ENCODE data around the gene SLC25A11.

The SLC25A11 gene, protein sequence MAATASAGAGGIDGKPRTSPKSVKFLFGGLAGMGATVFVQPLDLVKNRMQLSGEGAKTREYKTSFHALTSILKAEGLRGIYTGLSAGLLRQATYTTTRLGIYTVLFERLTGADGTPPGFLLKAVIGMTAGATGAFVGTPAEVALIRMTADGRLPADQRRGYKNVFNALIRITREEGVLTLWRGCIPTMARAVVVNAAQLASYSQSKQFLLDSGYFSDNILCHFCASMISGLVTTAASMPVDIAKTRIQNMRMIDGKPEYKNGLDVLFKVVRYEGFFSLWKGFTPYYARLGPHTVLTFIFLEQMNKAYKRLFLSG

GRCh38 chr17:4939796-4940554 lies at the start of gene SLC25A11, which contains the start of gene RNF167:
SLC25A11 (minus strand) TSS chr17:4940046; CDS start chr17:4939910, 136 bp downstream.
RNF167 (plus strand) TSS chr17:4940268; CDS start chr17:4940910, 642 bp downstream.
- H3K4me3 Mint-ChIP-seq, result peak within 1 kb of the TSS; percentile 93
- DNase-seq (ENCODE audit: low spot score in 2 of 2) (peak; percentile 85 to 97), ATAC-seq (peak; percentile 88)
- H3K9me3 Mint-ChIP-seq, result no peaks in the 10 kb centered on the region
- H3K36me3 Mint-ChIP-seq, result peaks cover 75% of the 10 kb centered on the region
- H3K4me1 Mint-ChIP-seq, result peaks cover 70% of the 10 kb centered on the region
- H3K27ac Mint-ChIP-seq, result peak within 1 kb of the TSS; percentile 99

GRCh38 chr17:4987767-4988567 lies 48.1 kb upstream of the SLC25A11 start:
- peaks cover 49% of the 10 kb centered on the region for H3K4me1 Mint-ChIP-seq
- peak overlapping the region; percentile 96 for H3K4me3 Mint-ChIP-seq
- H3K27ac Mint-ChIP-seq, result peak overlapping the region; percentile 96
- peak; percentile 3 for ATAC-seq
- peaks cover 35% of the 10 kb centered on the region for H3K36me3 Mint-ChIP-seq
- no peaks in the 10 kb centered on the region for H3K9me3 Mint-ChIP-seq
- DNase-seq (ENCODE audit: low spot score in 2 of 2), result no peak

- peaks cover 43% of the 10 kb centered on the region for H3K36me3 Mint-ChIP-seq
Measured at GRCh38 chr17:4986951-4987766, 47.3 kb upstream of the SLC25A11 start, which contains the start of gene CAMTA2. CAMTA2 (minus strand) TSS chr17:4987675; CDS start chr17:4986222, 1,453 bp downstream.

GRCh38 chr17:4986403-4986802 lies 46.6 kb upstream of the SLC25A11 start:
- no peak for DNase-seq (ENCODE audit: low spot score in 2 of 2)
- Mint-ChIP-seq H3K4me3 (peak overlapping the region; percentile 96), H3K9me3 (no peaks in the 10 kb centered on the region), H3K4me1 (peaks cover 59% of the 10 kb centered on the region), H3K27ac (peak overlapping the region; percentile 96), H3K36me3 (peaks cover 50% of the 10 kb centered on the region)
- ATAC-seq, result no peak

More at GRCh38 chr17:4986951-4987766, 47.3 kb upstream of the SLC25A11 start, which contains the start of gene CAMTA2:
- peak within 1 kb of the TSS; percentile 96 for H3K27ac Mint-ChIP-seq
- H3K9me3 Mint-ChIP-seq, result no peaks in the 10 kb centered on the region
- peaks cover 57% of the 10 kb centered on the region for H3K4me1 Mint-ChIP-seq
- DNase-seq (ENCODE audit: low spot score in 2 of 2) (peak; percentile 75 to 94), ATAC-seq (peak; percentile 91)
- peak within 1 kb of the TSS; percentile 96 for H3K4me3 Mint-ChIP-seq

- Mint-ChIP-seq H3K27ac (peak overlapping the region; percentile 74), H3K36me3 (peaks cover 55% of the 10 kb centered on the region), H3K4me3 (no peak overlapping the region), H3K4me1 (peaks cover 53% of the 10 kb centered on the region), H3K9me3 (no peaks in the 10 kb centered on the region)
- no peak for DNase-seq (ENCODE audit: low spot score in 2 of 2)
- ATAC-seq, result no peak
Measured at GRCh38 chr17:4982305-4982704, 42.5 kb upstream of the SLC25A11 start.

DNA sequence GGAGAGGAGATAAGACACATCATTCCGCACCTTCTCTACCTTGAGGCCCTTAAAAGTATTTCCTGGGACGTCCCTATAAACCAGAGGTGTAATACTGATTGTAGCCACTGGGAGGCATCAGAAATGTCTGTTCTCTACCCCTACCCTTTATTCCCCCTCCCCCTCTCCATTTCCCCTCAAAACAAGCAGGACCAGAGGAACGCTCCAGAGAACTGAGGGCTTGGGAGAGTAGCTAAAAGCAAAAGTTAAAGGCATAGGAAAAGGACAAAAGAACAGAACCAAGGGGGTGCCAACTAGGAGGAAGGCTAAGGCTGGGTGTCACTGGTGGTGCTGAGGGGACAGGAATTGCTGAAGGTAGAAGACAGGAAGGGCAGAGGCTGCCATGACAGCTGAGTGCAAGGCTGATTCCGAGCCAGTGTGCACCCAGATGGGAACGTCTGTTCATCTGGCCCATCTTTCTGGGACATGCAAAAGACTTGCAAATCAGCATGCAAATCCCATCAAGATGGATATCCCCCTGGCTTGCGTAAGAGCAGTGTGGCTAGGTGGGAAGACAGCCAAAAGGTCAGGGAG lies 40.9 kb upstream of the SLC25A11 start:
- Mint-ChIP-seq H3K36me3 (peaks cover 49% of the 10 kb centered on the region), H3K4me1 (peaks cover 40% of the 10 kb centered on the region), H3K9me3 (no peaks in the 10 kb centered on the region), H3K27ac (peak overlapping the region; percentile 48), H3K4me3 (no peak overlapping the region)
- DNase-seq (ENCODE audit: low spot score in 2 of 2), result peak; percentile 38 to 76
- ATAC-seq, result peak; percentile 76

DNA sequence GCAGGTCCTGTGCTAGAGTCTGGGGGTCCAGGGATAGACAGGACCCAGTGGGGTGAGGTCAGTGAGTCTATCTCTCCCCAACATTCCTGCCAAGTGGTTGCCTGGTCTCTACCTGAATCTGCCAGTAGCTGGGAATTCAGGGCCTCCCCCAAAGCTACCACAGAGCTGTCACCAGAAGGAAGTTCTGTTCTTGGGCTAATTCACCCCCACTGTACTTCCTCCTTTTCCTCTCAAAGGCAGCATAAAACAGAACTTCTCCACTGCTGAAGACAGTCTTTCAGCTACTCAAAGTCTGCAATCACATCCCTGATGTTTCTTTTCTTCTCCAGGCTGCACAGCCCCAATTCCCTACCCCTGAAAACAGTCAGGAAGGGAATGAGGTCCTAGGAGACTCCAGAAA lies 38.9 kb upstream of the SLC25A11 start:
- Mint-ChIP-seq H3K27ac (no peak overlapping the region), H3K4me3 (no peak overlapping the region), H3K4me1 (peaks cover 47% of the 10 kb centered on the region), H3K9me3 (no peaks in the 10 kb centered on the region), H3K36me3 (peaks cover 32% of the 10 kb centered on the region)
- DNase-seq (ENCODE audit: low spot score in 2 of 2) (no peak), ATAC-seq (no peak)

DNA sequence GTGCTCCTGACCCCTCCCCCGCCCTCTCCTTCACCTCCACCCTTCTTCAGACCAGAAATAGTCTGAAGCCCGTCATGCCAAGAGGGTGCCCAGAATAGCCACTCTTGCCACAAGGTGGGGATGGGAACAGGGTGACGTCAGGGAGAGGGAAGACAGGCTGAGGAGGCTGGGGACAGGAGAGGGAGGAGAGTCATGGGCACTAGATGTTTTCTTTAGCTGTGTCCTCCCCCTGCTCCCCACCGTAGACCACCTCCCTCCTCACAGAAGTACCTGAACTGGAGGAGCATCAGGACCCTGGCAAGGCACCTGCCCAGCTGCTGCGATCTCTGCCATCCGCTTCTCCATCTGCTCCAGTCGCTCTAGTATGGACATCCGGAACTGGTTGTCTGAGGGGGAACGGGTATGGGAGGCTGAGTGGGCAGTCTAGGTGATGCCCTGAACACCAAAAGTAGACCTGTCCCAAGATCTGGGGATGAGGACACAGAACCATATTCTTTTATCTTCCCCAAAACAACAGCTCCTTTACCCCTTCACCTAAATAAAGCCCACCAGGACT lies 34.3 kb upstream of the SLC25A11 start:
- H3K4me1 Mint-ChIP-seq, result peaks cover 10% of the 10 kb centered on the region
- DNase-seq (ENCODE audit: low spot score in 2 of 2), result no peak
- ATAC-seq, result no peak
- peak overlapping the region; percentile 24 for H3K27ac Mint-ChIP-seq
- no peaks in the 10 kb centered on the region for H3K36me3 Mint-ChIP-seq
- H3K9me3 Mint-ChIP-seq, result no peaks in the 10 kb centered on the region
- H3K4me3 Mint-ChIP-seq, result no peak overlapping the region

DNA sequence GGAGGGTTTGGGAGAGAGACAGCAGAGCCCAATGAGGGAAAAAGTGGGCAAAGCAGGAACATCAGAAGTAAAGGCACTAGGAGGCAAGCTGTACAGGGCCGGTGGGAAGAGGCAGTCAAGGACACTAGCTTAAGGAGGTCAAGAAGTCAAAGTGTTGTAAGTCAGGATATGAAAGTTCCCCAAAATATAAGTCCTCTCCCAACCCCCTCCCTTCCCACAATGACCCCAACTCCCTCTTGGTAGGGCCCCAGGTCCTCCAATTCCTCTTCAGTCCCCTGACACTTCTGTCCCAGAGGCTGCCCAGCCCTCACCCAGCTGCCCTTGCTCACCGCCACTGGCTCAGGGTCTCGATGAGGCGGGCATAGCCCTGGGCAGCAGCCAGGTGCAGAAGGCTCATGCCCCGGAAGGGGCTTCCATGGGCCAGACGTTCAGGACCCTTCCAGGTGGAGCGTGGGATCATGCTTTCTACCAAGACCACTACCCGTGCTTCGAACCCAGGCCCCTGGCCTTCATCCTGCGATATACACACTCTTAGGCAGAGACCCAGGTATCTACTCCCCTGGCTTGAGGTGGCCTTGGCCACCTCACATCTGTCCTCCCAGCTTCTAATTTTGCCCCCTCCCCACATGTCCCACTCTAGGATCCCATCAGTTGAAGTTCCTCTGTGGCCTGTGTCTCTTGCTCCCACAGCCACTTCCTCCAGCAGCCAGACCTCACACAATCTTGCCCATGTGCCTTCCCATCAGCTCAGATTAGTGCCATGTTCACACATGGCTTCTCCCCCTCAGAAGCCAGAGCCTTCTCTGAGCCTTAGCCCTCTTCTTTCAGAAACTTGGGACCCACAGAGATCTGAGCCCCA lies 33.6 kb upstream of the SLC25A11 start:
- ATAC-seq, result no peak
- Mint-ChIP-seq H3K4me3 (no peak overlapping the region), H3K27ac (peak overlapping the region; percentile 24), H3K9me3 (no peaks in the 10 kb centered on the region), H3K4me1 (peaks cover 9% of the 10 kb centered on the region), H3K36me3 (no peaks in the 10 kb centered on the region)
- no peak for DNase-seq (ENCODE audit: low spot score in 2 of 2)

DNA sequence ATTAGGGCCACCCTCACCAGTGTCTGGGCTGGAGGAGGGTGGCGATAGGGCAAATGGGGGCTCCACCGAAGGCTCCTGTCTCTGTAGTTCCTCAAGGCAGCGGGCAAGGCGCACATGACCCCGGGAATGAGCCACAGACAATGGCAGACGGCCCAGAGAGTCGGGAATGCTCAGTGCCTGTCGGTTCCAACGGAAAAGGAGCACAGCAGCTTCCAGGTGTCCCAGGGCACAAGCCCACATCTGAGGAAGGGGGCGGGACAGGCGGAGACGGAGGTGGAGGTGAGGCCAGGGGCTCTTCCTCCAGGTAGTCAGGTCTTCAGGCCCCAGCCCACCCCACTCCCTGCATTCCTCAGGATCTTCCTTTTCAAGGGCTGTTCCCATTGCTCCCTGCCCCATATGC lies 32.9 kb upstream of the SLC25A11 start:
- Mint-ChIP-seq H3K27ac (peak overlapping the region; percentile 24), H3K9me3 (no peaks in the 10 kb centered on the region), H3K4me3 (no peak overlapping the region), H3K4me1 (peaks cover 9% of the 10 kb centered on the region), H3K36me3 (no peaks in the 10 kb centered on the region)
- ATAC-seq, result no peak
- no peak for DNase-seq (ENCODE audit: low spot score in 2 of 2)

DNA sequence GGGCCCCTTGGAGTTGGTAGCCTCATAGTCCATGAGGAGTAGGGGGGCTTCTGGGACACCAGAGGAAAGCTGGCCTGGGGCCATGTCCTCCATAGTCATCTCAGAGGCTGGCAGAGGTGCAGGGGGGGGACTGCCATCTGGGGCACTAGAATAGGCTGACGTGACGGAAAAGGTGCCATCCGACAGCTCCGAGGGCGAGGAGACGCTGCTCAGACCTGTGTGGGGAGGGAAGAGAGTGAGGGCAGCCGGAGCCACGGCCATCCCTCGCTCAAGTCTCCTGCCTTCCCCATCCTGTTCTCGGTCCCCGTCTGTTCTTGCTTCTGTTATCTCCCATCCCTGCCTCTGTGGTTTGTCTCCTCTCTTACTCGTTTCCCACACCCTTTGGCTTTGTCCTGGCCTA lies 32.5 kb upstream of the SLC25A11 start:
- H3K27ac Mint-ChIP-seq, result peak overlapping the region; percentile 24
- H3K4me1 Mint-ChIP-seq, result peaks cover 9% of the 10 kb centered on the region

DNA sequence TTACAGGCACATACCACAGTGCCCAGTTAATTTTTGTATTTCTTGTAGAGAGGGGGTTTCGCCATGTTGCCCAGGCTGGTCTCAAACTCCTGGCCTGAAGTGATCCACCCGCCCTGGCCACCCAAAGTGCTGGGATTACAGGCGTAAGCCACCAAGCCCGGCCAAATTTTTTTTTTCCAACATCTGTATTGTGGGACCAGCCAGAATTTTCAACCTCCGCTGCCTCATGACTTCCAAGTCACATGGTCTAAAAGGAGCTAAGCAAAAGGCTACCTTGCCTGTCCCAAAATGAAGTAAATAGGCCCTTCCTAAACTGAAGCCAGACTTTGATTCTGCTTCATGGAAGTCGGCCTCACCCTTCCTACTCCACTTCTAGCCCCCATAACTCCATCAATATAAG lies 32.0 kb upstream of the SLC25A11 start:
- Mint-ChIP-seq H3K9me3 (no peaks in the 10 kb centered on the region), H3K27ac (peak overlapping the region; percentile 24), H3K36me3 (no peaks in the 10 kb centered on the region), H3K4me1 (peaks cover 9% of the 10 kb centered on the region), H3K4me3 (no peak overlapping the region)
- DNase-seq (ENCODE audit: low spot score in 2 of 2) (no peak), ATAC-seq (no peak)

More for the DNA sequence above, 32.5 kb upstream of the SLC25A11 start:
- DNase-seq (ENCODE audit: low spot score in 2 of 2), result no peak
- Mint-ChIP-seq H3K36me3 (no peaks in the 10 kb centered on the region), H3K4me3 (no peak overlapping the region), H3K9me3 (no peaks in the 10 kb centered on the region)
- no peak for ATAC-seq

DNA sequence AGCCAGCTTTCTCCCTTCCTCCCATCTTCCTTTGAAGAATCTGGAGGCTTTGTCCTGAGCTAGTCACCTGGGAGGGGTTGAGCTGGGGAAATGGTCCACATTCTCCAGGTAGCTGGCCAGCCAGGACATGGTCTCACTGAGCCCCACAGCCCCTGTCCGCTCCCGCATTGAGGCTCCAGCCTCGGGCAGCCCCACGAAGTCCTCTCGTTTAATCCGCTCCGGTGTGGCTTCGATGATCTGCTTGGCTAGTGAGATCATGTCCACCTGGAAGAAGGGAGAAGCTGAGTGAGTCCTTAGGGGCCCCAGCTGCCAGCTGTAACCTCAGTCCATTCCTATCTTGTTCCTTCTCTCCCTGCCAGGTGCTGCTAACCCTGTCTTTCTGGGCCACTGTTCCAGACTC lies 30.4 kb upstream of the SLC25A11 start:
- ATAC-seq (no peak), DNase-seq (ENCODE audit: low spot score in 2 of 2) (no peak)
- H3K4me1 Mint-ChIP-seq, result peaks cover 17% of the 10 kb centered on the region
- no peaks in the 10 kb centered on the region for H3K36me3 Mint-ChIP-seq
- no peak overlapping the region for H3K4me3 Mint-ChIP-seq
- H3K9me3 Mint-ChIP-seq, result no peaks in the 10 kb centered on the region
- no peak overlapping the region for H3K27ac Mint-ChIP-seq

Measured in stimulated activated effector memory CD8-positive, alpha-beta T cell treated with anti-CD3 and anti-CD28 coated beads, Interleukin-12 subunit alpha, Interleukin-12 subunit beta, amount 100 ng/mL, for 72 hours (primary cell).